Peyer's patch (tissue), 4 donors: ENCODE measurements around the gene SLC27A1. TPM values are rescaled to one million over a fixed set of nuclear protein-coding genes. Genes with fewer than 3 reads are reported as not detected.
"Not testable (repeated sequence)": the region's sequence is repeated elsewhere in the genome, so short reads cannot be mapped to it uniquely, and the experiment has no call there.

Experiments used
- DNase-seq, 3 donors: peaks; one replicate each; pipeline ENCODE4 v3.0.0-alpha.2; 2017 to 2019
- H3K27ac ChIP-seq, 4 donors: fragments of 200-600 bp; sonication (generic); one replicate each; pipeline ENCODE4 v1.5.1; 2016 to 2019
- H3K27me3 ChIP-seq, 2 donors: fragments of 200-600 bp; sonication (generic); one replicate each; pipeline ENCODE4 v1.5.1; 2019
- H3K36me3 ChIP-seq, 3 donors: fragments of 200-600 bp; sonication (generic); one replicate each; pipeline ENCODE4 v1.5.1; 2016 to 2019
- H3K4me1 ChIP-seq, 4 donors: fragments of 200-600 bp; sonication (generic); one replicate each; pipeline ENCODE4 v1.5.1; 2016 to 2019
- H3K4me3 ChIP-seq, 4 donors: fragments of 200-600 bp; sonication (generic); 1 replicate in 3 of 4; 2 replicates in 1 of 4; pipeline ENCODE4 v1.5.1; 2016 to 2019; ENCODE audit warnings: mild to moderate bottlenecking in 1 of 4
- H3K9me3 ChIP-seq, 4 donors: fragments of 200-600 bp; sonication (generic); one replicate each; pipeline ENCODE4 v1.5.1; 2016 to 2019; ENCODE audit warnings: mild to moderate bottlenecking in 1 of 4
- POLR2A ChIP-seq, 2 donors: fragments of 450-650 bp; IDR thresholded peaks; one replicate each; pipeline ENCODE4 v1.5.1; 2017; ENCODE audit warnings: antibody characterized with exemption in 2 of 2, mild to moderate bottlenecking in 2 of 2, moderate library complexity in 2 of 2
- total RNA-seq, 4 donors: library from RNA; depleted of rRNA; stranded (reverse); fragments of >200 nt; gene quantifications; one replicate each; pipeline ENCODE4 v1.1.0, GENCODE V29; 2016
- TF ChIP-seq, protein P1 (sequence below), 6 experiments: fragments of 450-650 bp in 4 of 6; fragments of 200-600 bp in 2 of 6; sonication (generic) in 1 of 6; IDR thresholded peaks; one replicate each; pipeline ENCODE4 v1.5.1; 2017 to 2019; ENCODE audit warnings: antibody characterized with exemption in 6 of 6, mild to moderate bottlenecking in 3 of 6, moderate library complexity in 1 of 6

The SLC27A1 gene
- total RNA-seq, 4 donors from 2014 or later: 0.70 to 13.2 (median 8.3) TPM

DNA sequence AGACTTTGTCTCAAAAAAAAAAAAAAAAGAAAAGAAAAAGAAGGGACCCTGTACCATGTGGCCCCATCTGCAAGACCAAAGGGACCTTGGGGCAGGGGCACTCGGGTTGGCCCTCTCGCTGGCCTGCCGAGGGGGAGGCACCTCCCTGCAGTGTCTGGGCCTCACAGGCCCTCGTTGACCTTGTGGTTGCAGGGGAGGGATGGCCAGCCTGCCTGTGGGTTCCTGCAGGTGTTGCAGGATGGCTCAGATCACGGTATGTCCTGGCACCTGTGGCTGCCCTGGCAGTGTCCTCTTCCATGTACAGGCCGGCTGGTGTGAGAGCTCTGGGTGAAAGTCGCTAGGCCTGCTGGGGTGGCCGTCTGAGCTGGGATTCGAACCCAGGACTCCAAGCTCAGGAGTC, 36.4 kb downstream of the SLC27A1 start:
- Histone ChIP-seq H3K27ac (peak overlapping the region in 1 of 4 donors; percentile 17), H3K9me3 (no peaks in the 10 kb centered on the region), H3K4me3 (no peak overlapping the region), H3K4me1 (peaks cover 4 to 17% (median 8%) of the 10 kb centered on the region in 4 donors), H3K27me3 (no peaks in the 10 kb centered on the region), H3K36me3 (no peaks in the 10 kb centered on the region)
- DNase-seq: no peak
- TF ChIP-seq, protein P1, sequence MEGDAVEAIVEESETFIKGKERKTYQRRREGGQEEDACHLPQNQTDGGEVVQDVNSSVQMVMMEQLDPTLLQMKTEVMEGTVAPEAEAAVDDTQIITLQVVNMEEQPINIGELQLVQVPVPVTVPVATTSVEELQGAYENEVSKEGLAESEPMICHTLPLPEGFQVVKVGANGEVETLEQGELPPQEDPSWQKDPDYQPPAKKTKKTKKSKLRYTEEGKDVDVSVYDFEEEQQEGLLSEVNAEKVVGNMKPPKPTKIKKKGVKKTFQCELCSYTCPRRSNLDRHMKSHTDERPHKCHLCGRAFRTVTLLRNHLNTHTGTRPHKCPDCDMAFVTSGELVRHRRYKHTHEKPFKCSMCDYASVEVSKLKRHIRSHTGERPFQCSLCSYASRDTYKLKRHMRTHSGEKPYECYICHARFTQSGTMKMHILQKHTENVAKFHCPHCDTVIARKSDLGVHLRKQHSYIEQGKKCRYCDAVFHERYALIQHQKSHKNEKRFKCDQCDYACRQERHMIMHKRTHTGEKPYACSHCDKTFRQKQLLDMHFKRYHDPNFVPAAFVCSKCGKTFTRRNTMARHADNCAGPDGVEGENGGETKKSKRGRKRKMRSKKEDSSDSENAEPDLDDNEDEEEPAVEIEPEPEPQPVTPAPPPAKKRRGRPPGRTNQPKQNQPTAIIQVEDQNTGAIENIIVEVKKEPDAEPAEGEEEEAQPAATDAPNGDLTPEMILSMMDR (IDR thresholded peaks at IDR 0.05): no peak
- TF ChIP-seq POLR2A (IDR thresholded peaks at IDR 0.05): no peak

GRCh38 chr19:17508558-17508933, 38.2 kb downstream of the SLC27A1 start:
- Histone ChIP-seq H3K27ac (peak overlapping the region in 1 of 4 donors; percentile 35), H3K4me1 (peaks cover 4 to 23% (median 8%) of the 10 kb centered on the region in 4 donors)
- H3K36me3 ChIP-seq, H3K4me3 ChIP-seq, DNase-seq, H3K9me3 ChIP-seq, H3K27me3 ChIP-seq: not testable (repeated sequence)

GRCh38 chr19:17510220-17510993, 40.1 kb downstream of the SLC27A1 start:
- H3K27ac ChIP-seq: peak overlapping the region in 3 of 4 donors; percentile 97 to 100 (median 99)
- H3K9me3 ChIP-seq: no peaks in the 10 kb centered on the region
- peak overlapping the region; percentile 76 to 100 (median 97) for H3K4me3 ChIP-seq
- TF ChIP-seq, protein P1 (IDR thresholded peaks at IDR 0.05): no peak
- H3K27me3 ChIP-seq: no peaks in the 10 kb centered on the region
- no peaks in the 10 kb centered on the region for H3K36me3 ChIP-seq
- H3K4me1 ChIP-seq: peaks cover 4 to 23% (median 8%) of the 10 kb centered on the region in 4 donors
- no peak for DNase-seq

- Histone ChIP-seq H3K27ac (peak overlapping the region; percentile 97 to 100 (median 100)), H3K9me3 (peaks cover 0 to 2% (median under 1%) of the 10 kb centered on the region in 4 donors), H3K4me3 (peak overlapping the region; percentile 76 to 100 (median 97)), H3K27me3 (no peaks in the 10 kb centered on the region), H3K4me1 (peaks cover 4 to 23% (median 8%) of the 10 kb centered on the region in 4 donors), H3K36me3 (peaks cover 0 to 14% (median 0%) of the 10 kb centered on the region in 3 donors)
- TF ChIP-seq POLR2A (IDR thresholded peaks at IDR 0.05): peak; percentile 40 to 79
- TF ChIP-seq, protein P1 (IDR thresholded peaks at IDR 0.05): peak in 5 of 6 experiments; percentile 9 to 26 (median 23)
- DNase-seq: peak; percentile 90 to 96 (median 92)
Measured at GRCh38 chr19:17511724-17512573, 41.6 kb downstream of the SLC27A1 start.

GRCh38 chr19:17512574-17512939, 42.2 kb downstream of the SLC27A1 start:
- H3K4me1 ChIP-seq: peaks cover 4 to 23% (median 8%) of the 10 kb centered on the region in 4 donors
- TF ChIP-seq, protein P1 (IDR thresholded peaks at IDR 0.05): no peak
- TF ChIP-seq POLR2A (IDR thresholded peaks at IDR 0.05): no peak
- peaks cover 0 to 20% (median 0%) of the 10 kb centered on the region in 3 donors for H3K36me3 ChIP-seq
- peak in 1 of 3 donors; percentile 66 for DNase-seq
- peaks cover 0 to 8% (median 3%) of the 10 kb centered on the region in 4 donors for H3K9me3 ChIP-seq
- no peaks in the 10 kb centered on the region for H3K27me3 ChIP-seq
- peak overlapping the region; percentile 76 to 100 (median 97) for H3K4me3 ChIP-seq
- peak overlapping the region; percentile 97 to 100 (median 100) for H3K27ac ChIP-seq
